ENCODE measurements around the gene CTNNA2. TPM values are rescaled to one million over a fixed set of nuclear protein-coding genes. Genes with fewer than 3 reads are reported as not detected.

CTNNA2 gene
- total and polyA plus RNA-seq, 2 of the 8 experiments (the other 6 are each of a cell fraction or from before 2014, with no cell fraction given), result 3.9 to 9.0 TPM

GRCh38 chr2:80068038-80068731 is 555.3 kb downstream of the CTNNA2 start:
- Histone ChIP-seq H4K91ac (replicated peaks; ENCODE audit: insufficient read length, low read length) (no peak overlapping the region), H3K79me1 (ENCODE audit: low read depth, low read length) (no peaks in the 10 kb centered on the region), H3K4me2 (ENCODE audit: insufficient read depth in 1 of 2, low read depth in 2 of 2, low read length in 2 of 2) (no peak overlapping the region), H3K4ac (replicated peaks; ENCODE audit: insufficient read length, low read depth, low read length) (no peak overlapping the region), H2BK5ac (ENCODE audit: low read depth, low read length) (no peak overlapping the region), H3K23ac (ENCODE audit: insufficient read length) (no peak overlapping the region), H2AK5ac (ENCODE audit: low read depth, low read length) (no peak overlapping the region), H3K79me2 (ENCODE audit: control insufficient read depth in 1 of 2, insufficient read depth in 2 of 2, low read length in 2 of 2) (no peaks in the 10 kb centered on the region), H3K4me3 (ENCODE audit: extremely low read depth in 1 of 4, insufficient read depth in 2 of 4, low read depth in 3 of 4, low read length in 4 of 4) (no peak overlapping the region), H3K18ac (ENCODE audit: extremely low read depth, low read length) (no peak overlapping the region), H3K27me3 (replicated peaks in 1 of 4; ENCODE audit: control insufficient read depth in 3 of 4, extremely low read depth in 1 of 4, insufficient read depth in 3 of 4, low read length in 3 of 4) (no peaks in the 10 kb centered on the region; a peak in 1 of 7 replicates), H3K9me3 (ENCODE audit: insufficient read depth in 2 of 2, low read depth in 1 of 2, low read length in 1 of 2) (no peaks in the 10 kb centered on the region), H2BK20ac (ENCODE audit: low read length) (no peak overlapping the region), H2AFZ (ENCODE audit: low read length) (no peak overlapping the region), H4K20me1 (replicated peaks in 1 of 2; ENCODE audit: control insufficient read depth in 1 of 2, insufficient read depth in 2 of 2, low read length in 2 of 2) (no peaks in the 10 kb centered on the region), H2BK120ac (replicated peaks; ENCODE audit: low read depth, low read length) (no peak overlapping the region), H3K36me3 (ENCODE audit: control insufficient read depth in 2 of 4, insufficient read depth in 4 of 4, low read length in 3 of 4) (no peaks in the 10 kb centered on the region), H2BK15ac (ENCODE audit: low read length) (no peak overlapping the region), H3K9ac (replicated peaks in 1 of 4; ENCODE audit: extremely low read depth in 1 of 4, low read depth in 3 of 4, low read length in 3 of 4) (no peak overlapping the region), H3K23me2 (ENCODE audit: low read depth, low read length) (no peaks in the 10 kb centered on the region), H3K14ac (ENCODE audit: insufficient read length) (no peak overlapping the region), H2BK12ac (ENCODE audit: low read depth, low read length) (no peak overlapping the region), H3K56ac (replicated peaks; ENCODE audit: insufficient read length, low read depth, low read length) (no peak overlapping the region), H3K27ac (ENCODE audit: low read depth, low read length) (no peak overlapping the region), H3K4me1 (replicated peaks in 1 of 4; ENCODE audit: control insufficient read depth in 3 of 4, insufficient read depth in 4 of 4, low read length in 3 of 4) (no peaks in the 10 kb centered on the region), H4K5ac (ENCODE audit: insufficient read length, low read depth, low read length) (no peak overlapping the region), H4K8ac (ENCODE audit: extremely low read depth, insufficient read depth, low read length) (no peak overlapping the region)
- ChIA-PET POLR2A (ENCODE audit: partially characterized antibody) (no interaction called here), CTCF (ENCODE audit: partially characterized antibody) (interaction anchor here (1.1 kb wide), 1 partner anchor 259 kb away, joined by 3 read pairs; no protein-coding TSS in a partner anchor)
- WGBS, 2 experiments (ENCODE audit: extremely low coverage in 1 of 2, insufficient coverage in 1 of 2, insufficient read length in 1 of 2, insufficient replicate concordance in 2 of 2, low coverage in 1 of 2, low lambda C conversion rate in 2 of 2, missing lambda C conversion rate in 1 of 2), result 91% methylated on average over 4 of the region's 4 CpGs; no CpG with 5 or more reads in 1 of the 2 experiments
- DNase-seq (ENCODE audit: low read depth in 1 of 2, low spot score in 2 of 2) (no peak), FAIRE-seq (no peak)
- TF ChIP-seq BACH1 (IDR thresholded peaks at IDR 0.05; ENCODE audit: low read length), result no peak
- no peak for TF ChIP-seq KDM5A (IDR thresholded peaks at IDR 0.05; ENCODE audit: low read length)
- TF ChIP-seq MAX (IDR thresholded peaks at IDR 0.05), result no peak
- TF ChIP-seq NANOG (IDR thresholded peaks at IDR 0.05; ENCODE audit: insufficient read depth, low read depth, low read length, poor library complexity, severe bottlenecking), result no peak
- no peak for TF ChIP-seq TAF7 (optimal IDR thresholded peaks at IDR 0.05; ENCODE audit: borderline replicate concordance, low read depth, low read length)
- TF ChIP-seq EZH2 (IDR thresholded peaks at IDR 0.05; ENCODE audit: low read depth, low read length, severe bottlenecking), result no peak
- TF ChIP-seq JUND (IDR thresholded peaks at IDR 0.05; ENCODE audit: low read length), result no peak

Measured in H1 (cell line).